GM18498 (cell line): ENCODE results near the gene FRMD4A.

Source experiments
- ATAC-seq: cut with Tn5 transposase; IDR thresholded peaks from one replicate; pipeline ENCODE4 v1.9.1; 2021; ENCODE audit warnings: mild to moderate bottlenecking, moderate library complexity; ENCODE audit not compliant: unreplicated experiment

Gene FRMD4A

GRCh38 chr10:13612654-13613373 is 717.9 kb downstream of the FRMD4A start:
- ATAC-seq: no peak

GRCh38 chr10:13608246-13608853 is 722.4 kb downstream of the FRMD4A start:
- no peak for ATAC-seq

DNA sequence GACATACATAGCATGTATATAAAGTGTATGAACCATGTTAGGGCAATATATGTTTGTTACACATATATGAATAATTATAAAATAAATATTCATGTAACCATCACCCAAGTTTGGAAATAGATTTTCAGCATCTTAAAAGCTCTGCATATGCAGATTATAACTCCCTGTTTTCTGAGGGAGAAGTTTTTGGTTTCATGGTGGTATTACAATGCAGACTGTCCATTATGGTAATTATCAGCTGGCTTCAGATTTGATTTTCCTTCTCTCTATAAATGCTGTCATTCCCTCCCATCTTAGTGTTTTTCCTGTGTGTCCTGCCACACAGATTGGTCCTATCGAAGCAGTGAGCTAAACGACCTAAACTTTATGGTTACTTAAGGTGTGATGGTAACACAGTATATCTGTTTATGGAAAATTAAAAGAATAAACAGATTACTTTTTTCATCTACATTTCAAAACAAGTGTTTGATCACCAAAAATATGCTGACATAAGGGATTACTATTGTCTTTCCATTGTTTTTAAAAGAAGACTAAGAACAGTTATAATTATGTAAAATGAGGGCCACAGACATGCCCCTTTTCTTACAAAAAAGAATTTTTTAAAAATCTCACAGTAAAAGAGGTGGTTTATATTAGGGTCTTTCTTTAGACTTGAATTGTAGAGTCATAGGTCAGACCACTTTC is 726.2 kb downstream of the FRMD4A start:
- no peak for ATAC-seq

GRCh38 chr10:13597909-13598308 is 732.8 kb downstream of the FRMD4A start:
- ATAC-seq: no peak

- no peak for ATAC-seq
These were observed 736.1 kb downstream of the FRMD4A start for GRCh38 chr10:13594641-13595040.
